H54 (cell line): Measurements from ENCODE around the gene WHRN.

Experiments
- DNase-seq: peaks from one replicate; pipeline ENCODE4 v3.0.0; 2011; ENCODE audit warnings: low spot score, mixed read lengths; ENCODE audit not compliant: insufficient read length
- FAIRE-seq: peaks from 3 replicates; lab custom pipeline; 2011; peaks lifted over from hg19 to GRCh38; lab: Jason Lieb, UNC
- POLR2A ChIP-seq: IDR thresholded peaks from 2 replicates; pipeline ENCODE4 v1.6.1; 2011; ENCODE audit warnings: low read depth, mild to moderate bottlenecking, low read length

Gene WHRN

GRCh38 chr9:114414346-114414745 is 90.9 kb downstream of the WHRN start:
- no peak for DNase-seq
- TF ChIP-seq POLR2A = no peak
- no peak for FAIRE-seq

DNA sequence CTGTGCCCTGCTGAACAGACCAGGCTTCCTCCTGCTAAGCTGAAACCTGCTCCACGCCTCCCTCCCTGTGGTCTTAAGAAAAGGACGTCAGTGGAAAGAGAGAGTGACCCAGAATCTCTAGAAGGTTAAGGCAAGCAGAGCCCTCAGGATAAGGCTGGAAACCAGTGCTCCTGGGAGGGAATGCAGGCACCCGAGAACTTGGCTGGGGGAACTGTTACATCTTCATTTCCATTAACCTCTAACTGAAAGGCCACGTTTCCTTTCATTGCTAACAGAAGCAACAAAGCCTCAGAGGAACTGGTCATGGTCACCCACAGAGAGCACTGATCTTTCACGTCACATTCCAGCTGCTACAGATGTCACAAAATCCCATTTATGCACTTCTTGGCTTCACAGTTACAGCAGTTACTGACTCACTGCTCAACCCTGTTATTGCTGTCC is 91.4 kb downstream of the WHRN start:
- no peak for TF ChIP-seq POLR2A
- DNase-seq (peak; percentile 50), FAIRE-seq (peak; percentile 70)

DNA sequence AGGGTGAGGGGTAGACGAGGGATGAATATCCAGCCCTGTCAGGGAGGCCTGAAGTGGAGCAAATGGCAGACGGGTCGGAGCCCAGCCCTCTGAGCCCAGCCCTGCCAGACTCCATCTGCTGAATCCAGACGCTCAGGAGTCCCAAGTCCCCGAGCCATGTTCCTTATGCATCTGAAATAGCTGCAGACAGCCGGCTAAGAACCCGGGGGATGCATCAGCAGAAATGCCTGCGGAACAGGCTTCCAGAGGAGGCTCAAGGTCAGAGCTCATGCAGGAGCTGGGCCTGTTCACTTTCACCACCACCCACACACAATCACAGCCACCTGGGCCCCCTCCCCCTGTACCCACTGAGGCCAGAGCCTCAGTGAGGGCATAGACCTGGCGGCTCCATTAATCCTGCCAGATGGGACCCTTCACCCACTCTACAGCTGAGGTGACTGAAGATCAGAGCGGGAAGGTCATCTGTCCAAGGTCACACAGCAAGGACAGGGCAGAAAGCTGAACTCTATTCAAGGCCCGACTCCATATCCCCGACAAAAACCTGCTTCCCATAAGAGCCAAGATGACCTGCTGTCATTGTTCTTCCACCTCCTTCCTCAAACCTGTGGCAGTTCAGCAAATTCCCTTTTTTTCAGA is 93.1 kb downstream of the WHRN start:
- TF ChIP-seq POLR2A = no peak
- no peak for FAIRE-seq
- no peak for DNase-seq

DNA sequence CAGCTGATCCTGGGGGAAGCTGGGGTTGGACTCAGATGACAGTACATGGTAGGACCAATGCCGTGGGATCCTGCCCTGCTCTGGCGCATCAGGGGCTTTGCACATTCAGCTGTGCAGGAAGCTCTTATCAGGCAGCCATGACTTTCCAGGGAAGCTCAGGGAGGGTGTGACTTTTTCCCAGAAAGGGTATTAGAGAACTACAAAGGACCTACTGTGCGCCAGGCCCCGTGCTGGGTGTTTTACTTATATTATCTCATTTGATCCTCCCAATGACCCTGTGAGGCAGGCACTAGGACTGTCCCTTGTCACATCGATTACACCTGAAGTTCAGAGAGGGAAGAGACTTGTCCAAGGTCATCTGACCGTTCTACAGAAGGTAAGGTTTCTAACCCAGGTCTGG is 93.8 kb downstream of the WHRN start:
- DNase-seq = no peak
- TF ChIP-seq POLR2A = no peak
- no peak for FAIRE-seq

- FAIRE-seq (no peak), DNase-seq (no peak)
- no peak for TF ChIP-seq POLR2A
Measured at GRCh38 chr9:114410910-114411309, 94.4 kb downstream of the WHRN start.

DNA sequence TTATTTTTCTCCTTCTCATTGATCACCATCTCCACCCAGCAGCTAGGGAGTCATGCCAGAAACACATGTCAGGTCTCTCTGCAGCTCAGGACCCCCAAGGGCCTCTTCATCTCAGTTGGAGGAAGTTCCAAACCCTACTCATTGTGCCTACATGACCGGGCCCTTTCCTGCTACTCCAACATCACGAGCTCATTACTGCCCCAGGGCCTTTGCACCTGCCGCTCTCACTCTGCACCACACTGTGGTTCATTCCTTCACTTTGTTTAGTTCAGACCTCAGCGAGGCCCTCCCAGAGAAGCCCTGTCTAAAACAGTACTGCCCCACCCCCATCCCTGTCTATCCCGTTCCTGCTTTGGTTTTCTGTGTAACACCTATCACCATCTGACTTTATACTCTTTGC is 95.4 kb downstream of the WHRN start:
- FAIRE-seq = no peak
- no peak for DNase-seq
- no peak for TF ChIP-seq POLR2A

DNA sequence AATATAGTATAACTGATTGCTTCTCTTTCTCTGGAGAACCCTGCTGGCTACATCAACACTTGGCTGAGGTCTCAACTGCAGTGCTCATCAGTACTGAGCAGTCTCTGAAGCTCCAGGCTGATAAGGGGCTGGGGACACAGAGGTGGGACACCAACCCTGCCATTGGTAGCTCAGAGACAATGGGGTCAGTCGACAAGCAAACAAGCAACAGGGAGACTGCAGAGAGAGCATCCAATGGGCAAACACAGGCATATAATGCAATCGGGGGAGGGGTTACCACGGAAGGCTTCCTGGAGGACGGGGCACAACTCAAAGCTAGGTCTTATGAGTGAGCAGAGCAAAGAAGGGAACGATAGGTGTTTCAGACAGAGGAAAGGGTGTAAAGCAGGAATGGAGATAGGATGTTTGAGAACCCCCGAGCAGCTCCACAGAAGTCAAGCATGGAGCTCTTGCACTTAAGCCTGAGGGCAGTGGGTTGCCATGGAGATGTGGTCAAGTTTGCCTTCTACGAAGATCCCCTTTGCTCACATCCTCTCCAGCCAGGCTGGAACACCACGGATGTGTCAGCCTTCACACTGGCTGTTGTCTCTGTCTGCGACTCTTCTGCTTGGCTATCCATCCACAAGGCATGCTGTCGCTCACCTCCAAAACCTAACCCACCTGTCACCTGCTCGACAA is 96.0 kb downstream of the WHRN start:
- FAIRE-seq (no peak), DNase-seq (peak; percentile 51)

DNA sequence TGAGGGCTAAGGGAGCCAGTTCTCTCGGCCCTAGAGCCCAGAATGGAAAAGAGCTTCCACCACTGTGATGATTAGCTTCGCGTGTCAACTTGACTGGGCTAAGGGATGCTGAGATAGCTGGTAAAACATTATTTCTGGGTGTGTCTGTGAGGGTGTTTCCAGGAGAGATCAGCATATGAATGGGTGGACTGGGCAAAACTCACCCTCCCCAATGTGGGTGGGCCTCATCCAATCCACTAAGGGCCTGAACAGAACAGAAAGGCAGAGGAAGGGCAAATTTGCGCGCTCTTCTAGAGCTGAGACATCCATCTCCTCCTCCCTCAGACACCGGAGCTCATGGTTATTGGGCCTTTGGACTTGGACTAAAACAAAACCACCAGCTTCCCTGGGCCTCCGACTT is 96.6 kb downstream of the WHRN start:
- DNase-seq (no peak), FAIRE-seq (no peak)
- TF ChIP-seq POLR2A = no peak

More for the DNA sequence above, 96.0 kb downstream of the WHRN start:
- no peak for TF ChIP-seq POLR2A

DNA sequence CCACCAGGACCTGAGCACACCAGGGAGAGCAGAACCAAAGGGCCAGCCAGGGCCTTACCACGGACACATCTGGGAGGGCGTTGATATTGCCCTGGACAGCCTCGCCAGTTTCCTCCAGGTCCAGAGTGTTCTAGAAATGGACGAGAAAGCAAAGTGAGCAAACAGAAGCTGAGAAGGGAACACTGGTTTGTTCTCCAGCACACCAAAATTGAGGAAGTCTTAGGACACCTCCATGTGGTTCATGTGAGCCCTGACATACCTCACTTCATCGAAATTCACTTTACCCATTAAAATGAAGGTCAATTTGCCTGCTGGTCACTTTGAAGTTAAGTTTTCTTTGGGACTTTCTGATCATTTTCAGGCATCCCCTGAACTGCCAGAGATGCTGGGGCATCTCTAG is 97.4 kb downstream of the WHRN start:
- DNase-seq = no peak
- no peak for FAIRE-seq
- TF ChIP-seq POLR2A = no peak

DNA sequence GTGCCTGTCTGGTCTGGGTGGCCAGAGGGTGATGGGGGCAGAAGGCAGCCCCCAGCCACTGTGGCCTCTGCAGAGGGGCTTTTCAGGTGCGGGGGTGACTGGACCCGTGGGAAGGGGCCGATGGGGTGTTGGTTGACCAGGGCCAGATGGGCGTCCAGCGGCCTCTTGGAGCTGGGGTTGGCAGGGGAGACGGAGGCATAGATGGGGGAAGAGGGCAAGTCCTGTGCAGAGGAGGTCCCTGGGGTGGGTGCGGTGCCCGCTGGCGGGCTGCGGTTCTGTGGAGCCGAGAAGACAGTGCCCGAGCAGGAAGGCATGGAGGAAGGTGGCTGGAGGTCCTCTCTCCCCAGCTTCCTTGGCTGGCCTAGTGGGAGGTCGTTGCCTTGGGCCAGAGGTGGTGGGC is 98.8 kb downstream of the WHRN start:
- no peak for TF ChIP-seq POLR2A
- no peak for DNase-seq
- FAIRE-seq = no peak

GRCh38 chr9:114405294-114406034 is 99.8 kb downstream of the WHRN start:
- FAIRE-seq (peak; percentile 57), DNase-seq (peak; percentile 78)
- TF ChIP-seq POLR2A = no peak

GRCh38 chr9:114404531-114404930 is 100.7 kb downstream of the WHRN start:
- FAIRE-seq = no peak
- no peak for DNase-seq
- no peak for TF ChIP-seq POLR2A

DNA sequence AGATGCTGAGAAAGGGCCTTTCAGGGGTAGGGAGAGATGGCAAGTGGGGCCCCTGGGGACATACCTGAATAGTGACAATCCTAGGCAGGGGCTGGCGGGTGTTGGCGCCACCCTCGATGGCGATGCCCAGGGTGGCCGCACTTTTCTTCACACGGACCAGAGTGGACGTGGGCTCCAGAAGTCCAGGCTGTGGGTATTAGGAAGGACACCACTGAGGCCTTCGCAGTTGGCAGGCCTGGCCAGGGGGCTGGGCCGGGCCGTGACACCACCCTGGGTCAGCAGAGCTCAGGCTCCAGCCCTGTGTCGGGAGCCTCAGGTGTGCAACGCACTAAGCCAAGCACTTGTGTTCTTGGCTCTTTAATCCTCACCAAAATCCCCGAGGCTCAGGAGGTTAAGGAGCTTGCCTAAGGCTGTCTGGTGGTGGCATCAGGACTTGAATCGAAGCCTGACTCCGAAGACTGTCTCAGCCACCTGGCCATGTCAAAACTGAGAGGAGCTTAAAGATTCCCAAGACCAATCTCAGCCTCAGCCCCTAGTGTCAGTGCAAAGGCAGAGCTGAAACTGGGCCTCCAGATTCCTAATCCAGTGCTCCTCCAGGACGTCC is 102.0 kb downstream of the WHRN start:
- DNase-seq (no peak), FAIRE-seq (no peak)
- TF ChIP-seq POLR2A = no peak

DNA sequence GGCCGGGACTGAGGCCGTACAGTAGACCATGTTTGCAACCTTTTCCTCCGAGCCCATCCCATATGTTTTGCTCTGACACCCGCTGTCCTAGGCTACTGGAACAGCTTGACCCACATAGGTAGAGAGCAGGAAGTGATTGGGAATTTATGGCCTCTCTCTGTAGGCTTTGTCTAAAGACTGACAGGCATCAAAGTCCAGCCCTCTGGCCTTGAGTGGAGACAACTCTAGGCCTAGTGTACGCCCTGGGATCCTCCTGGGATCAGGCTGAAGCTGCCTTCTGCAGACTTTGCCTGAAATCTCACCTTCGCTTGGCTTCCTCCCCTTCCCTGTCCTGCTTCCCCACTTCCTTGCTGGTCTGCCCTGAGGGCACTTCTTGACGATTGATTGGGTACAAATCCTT is 103.9 kb downstream of the WHRN start:
- FAIRE-seq (no peak), DNase-seq (no peak)
- TF ChIP-seq POLR2A = no peak
